Astrocyte (in vitro differentiated cells and primary cell): ENCODE measurements around the gene PFDN6. TPM values are rescaled to one million over a fixed set of nuclear protein-coding genes. Genes with fewer than 3 reads are reported as not detected.

Experiments
- DNase-seq: peaks from one replicate; pipeline ENCODE4 v3.0.0-alpha.2; 2010; ENCODE audit warnings: low read depth
- FAIRE-seq: peaks from 2 replicates; lab custom pipeline; 2011; peaks lifted over from hg19 to GRCh38; lab: Jason Lieb, UNC
- H2AFZ ChIP-seq: 2 replicates; pipeline ENCODE4 v1.6.0; 2012; ENCODE audit warnings: low read depth, low read length, inconsistent platforms
- H3K27ac ChIP-seq: 2 replicates; pipeline ENCODE4 v1.5.1; 2011; ENCODE audit warnings: low read depth, low read length, inconsistent platforms
- H3K27me3 ChIP-seq: 2 replicates; pipeline ENCODE4 v1.6.0; 2011; ENCODE audit warnings: low read length, inconsistent platforms; ENCODE audit not compliant: insufficient read depth
- H3K36me3 ChIP-seq: 2 replicates; pipeline ENCODE4 v1.5.1; 2011; ENCODE audit warnings: low read length, inconsistent platforms; ENCODE audit not compliant: insufficient read depth
- H3K4me1 ChIP-seq: 2 replicates; pipeline ENCODE4 v1.5.1; 2011; ENCODE audit warnings: low read length, inconsistent platforms; ENCODE audit not compliant: insufficient read depth
- H3K4me2 ChIP-seq: 2 replicates; pipeline ENCODE4 v1.6.0; 2012; ENCODE audit warnings: low read length, inconsistent platforms
- H3K4me3 ChIP-seq: 2 replicates; pipeline ENCODE4 v1.5.1; 2011; ENCODE audit warnings: low read depth, mild to moderate bottlenecking, low read length, inconsistent platforms; ENCODE audit not compliant: insufficient read depth
- H3K79me2 ChIP-seq: 2 replicates; pipeline ENCODE4 v1.6.0; 2012; ENCODE audit warnings: mild to moderate bottlenecking, low read length, inconsistent platforms; ENCODE audit not compliant: insufficient read depth
- H3K9ac ChIP-seq: 2 replicates; pipeline ENCODE4 v1.6.0; 2012; ENCODE audit warnings: mild to moderate bottlenecking, low read length, inconsistent platforms
- H3K9me3 ChIP-seq: 2 replicates; pipeline ENCODE4 v1.5.1; 2012; ENCODE audit warnings: low read depth, mild to moderate bottlenecking, low read length, inconsistent platforms; ENCODE audit not compliant: insufficient read depth
- H4K20me1 ChIP-seq: 2 replicates; pipeline ENCODE4 v1.6.0; 2012; ENCODE audit warnings: low read length, inconsistent platforms; ENCODE audit not compliant: insufficient read depth
- H3K27ac Mint-ChIP-seq: one replicate; pipeline ENCODE4 v1.8.0; 2021; ENCODE audit warnings: mild to moderate bottlenecking, mixed read lengths; ENCODE audit not compliant: unreplicated experiment
- H3K27me3 Mint-ChIP-seq: one replicate; pipeline ENCODE4 v1.8.0; 2021; ENCODE audit warnings: low read depth, mixed read lengths; ENCODE audit not compliant: unreplicated experiment
- H3K36me3 Mint-ChIP-seq: one replicate; pipeline ENCODE4 v1.8.0; 2021; ENCODE audit warnings: low read depth, mixed read lengths; ENCODE audit not compliant: unreplicated experiment
- H3K4me1 Mint-ChIP-seq: one replicate; pipeline ENCODE4 v1.8.0; 2021; ENCODE audit warnings: low read depth, mixed read lengths; ENCODE audit not compliant: unreplicated experiment
- H3K4me3 Mint-ChIP-seq: one replicate; pipeline ENCODE4 v1.8.0; 2021; ENCODE audit warnings: mild to moderate bottlenecking, moderate library complexity, mixed read lengths; ENCODE audit not compliant: unreplicated experiment
- H3K9me3 Mint-ChIP-seq: one replicate; pipeline ENCODE4 v1.8.0; 2021; ENCODE audit warnings: mild to moderate bottlenecking, mixed read lengths; ENCODE audit not compliant: unreplicated experiment
- EZH2 ChIP-seq: IDR thresholded peaks from 2 replicates; pipeline ENCODE4 v1.6.1; 2012; ENCODE audit warnings: mild to moderate bottlenecking, low read length, inconsistent platforms; ENCODE audit not compliant: insufficient read depth
- total RNA-seq: library from RNA; stranded (reverse); gene quantifications from 2 replicates; pipeline ENCODE4 v1.2.1, GENCODE V29; 2021
- TF ChIP-seq, protein P1 (sequence below): IDR thresholded peaks from 2 replicates; pipeline ENCODE4 v1.5.1; 2011; ENCODE audit warnings: low read depth, mild to moderate bottlenecking, inconsistent platforms, low read length, moderate library complexity; ENCODE audit not compliant: insufficient read depth

The PFDN6 gene
- total RNA-seq, 1 donor from 2014 or later = 56.7 TPM

DNA sequence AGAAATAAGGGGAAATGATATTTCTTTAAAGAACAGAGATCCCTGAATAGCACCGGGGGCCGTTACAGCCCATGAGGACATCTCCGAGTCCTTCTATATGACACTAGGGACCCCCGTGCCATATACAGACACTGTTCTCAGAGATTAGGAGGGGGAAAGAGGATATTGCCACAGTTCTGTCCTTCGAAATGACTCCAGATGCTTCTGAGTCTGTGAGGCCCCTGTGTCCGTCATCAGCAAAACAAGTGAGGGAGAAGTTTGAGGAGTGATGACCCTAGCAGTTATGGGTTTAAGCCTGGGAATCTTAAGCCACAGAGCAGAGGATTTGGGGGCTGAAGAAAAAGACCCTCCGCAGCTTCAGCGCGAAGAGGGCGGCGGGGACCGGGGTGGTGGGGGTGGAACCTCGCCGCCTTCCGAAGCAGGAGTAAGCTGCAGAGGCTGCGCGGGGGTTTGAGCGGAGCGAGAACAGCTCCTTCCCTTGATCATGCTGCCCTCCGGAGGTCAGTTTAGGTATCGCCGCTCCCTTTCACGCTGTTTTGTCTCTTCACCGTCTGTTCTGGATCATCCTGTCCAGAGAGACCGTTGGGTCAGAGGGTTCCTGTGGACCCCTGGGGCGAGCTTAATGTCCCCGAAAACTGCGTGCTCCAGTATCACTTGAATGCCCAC, 41.3 kb upstream of the PFDN6 start:
- H4K20me1 ChIP-seq = peaks cover 3% of the 10 kb centered on the region
- H3K27me3 ChIP-seq = peaks cover 2% of the 10 kb centered on the region
- peak overlapping the region; percentile 86 for H2AFZ ChIP-seq
- peak overlapping the region; percentile 73 for H3K27ac ChIP-seq
- Mint-ChIP-seq H3K27ac (peak overlapping the region; percentile 77), H3K27me3 (peaks cover 3% of the 10 kb centered on the region), H3K36me3 (peaks cover 8% of the 10 kb centered on the region), H3K4me1 (peaks cover 26% of the 10 kb centered on the region), H3K9me3 (peaks cover 4% of the 10 kb centered on the region), H3K4me3 (peak overlapping the region; percentile 84)
- peaks cover 6% of the 10 kb centered on the region for H3K36me3 ChIP-seq
- no peaks in the 10 kb centered on the region for H3K9me3 ChIP-seq
- peaks cover 31% of the 10 kb centered on the region for H3K4me1 ChIP-seq
- peak overlapping the region; percentile 87 for H3K9ac ChIP-seq
- TF ChIP-seq EZH2 = no peak
- TF ChIP-seq, protein P1, sequence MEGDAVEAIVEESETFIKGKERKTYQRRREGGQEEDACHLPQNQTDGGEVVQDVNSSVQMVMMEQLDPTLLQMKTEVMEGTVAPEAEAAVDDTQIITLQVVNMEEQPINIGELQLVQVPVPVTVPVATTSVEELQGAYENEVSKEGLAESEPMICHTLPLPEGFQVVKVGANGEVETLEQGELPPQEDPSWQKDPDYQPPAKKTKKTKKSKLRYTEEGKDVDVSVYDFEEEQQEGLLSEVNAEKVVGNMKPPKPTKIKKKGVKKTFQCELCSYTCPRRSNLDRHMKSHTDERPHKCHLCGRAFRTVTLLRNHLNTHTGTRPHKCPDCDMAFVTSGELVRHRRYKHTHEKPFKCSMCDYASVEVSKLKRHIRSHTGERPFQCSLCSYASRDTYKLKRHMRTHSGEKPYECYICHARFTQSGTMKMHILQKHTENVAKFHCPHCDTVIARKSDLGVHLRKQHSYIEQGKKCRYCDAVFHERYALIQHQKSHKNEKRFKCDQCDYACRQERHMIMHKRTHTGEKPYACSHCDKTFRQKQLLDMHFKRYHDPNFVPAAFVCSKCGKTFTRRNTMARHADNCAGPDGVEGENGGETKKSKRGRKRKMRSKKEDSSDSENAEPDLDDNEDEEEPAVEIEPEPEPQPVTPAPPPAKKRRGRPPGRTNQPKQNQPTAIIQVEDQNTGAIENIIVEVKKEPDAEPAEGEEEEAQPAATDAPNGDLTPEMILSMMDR = peak; percentile 72
- peak overlapping the region; percentile 99 for H3K4me2 ChIP-seq
- DNase-seq = peak; percentile 52
- H3K79me2 ChIP-seq = no peaks in the 10 kb centered on the region
- no peak for FAIRE-seq
- peak overlapping the region; percentile 68 for H3K4me3 ChIP-seq

DNA sequence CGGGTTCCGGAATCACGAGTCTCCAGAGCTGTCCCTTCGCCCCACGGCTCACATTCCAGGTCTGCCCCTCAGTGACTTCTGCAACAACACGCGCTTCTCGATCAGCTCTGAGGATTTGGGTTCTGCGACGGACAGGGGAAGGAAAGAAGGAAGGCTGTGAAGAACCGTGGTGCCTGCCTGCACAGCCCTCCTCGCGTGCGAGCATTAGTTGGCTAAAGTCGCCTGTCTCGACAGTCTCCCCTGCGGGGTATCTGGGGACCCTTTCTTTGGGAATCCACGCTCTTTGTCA, 40.8 kb upstream of the PFDN6 start:
- H3K27ac Mint-ChIP-seq = peak overlapping the region; percentile 77
- FAIRE-seq (no peak), DNase-seq (peak; percentile 25)
- peak overlapping the region; percentile 99 for H3K4me2 ChIP-seq
- peak overlapping the region; percentile 73 for H3K27ac ChIP-seq
- no peaks in the 10 kb centered on the region for H3K79me2 ChIP-seq
- no peaks in the 10 kb centered on the region for H3K27me3 ChIP-seq
- peaks cover 31% of the 10 kb centered on the region for H3K4me1 ChIP-seq
- peaks cover 8% of the 10 kb centered on the region for H3K36me3 Mint-ChIP-seq
- peak overlapping the region; percentile 87 for H3K9ac ChIP-seq
- peaks cover 26% of the 10 kb centered on the region for H3K4me1 Mint-ChIP-seq
- peaks cover 6% of the 10 kb centered on the region for H3K36me3 ChIP-seq
- TF ChIP-seq, protein P1 = peak; percentile 9
- no peak for TF ChIP-seq EZH2
- peak overlapping the region; percentile 68 for H3K4me3 ChIP-seq
- peaks cover 3% of the 10 kb centered on the region for H3K27me3 Mint-ChIP-seq
- H4K20me1 ChIP-seq = peaks cover 3% of the 10 kb centered on the region
- peak overlapping the region; percentile 84 for H3K4me3 Mint-ChIP-seq
- peaks cover 4% of the 10 kb centered on the region for H3K9me3 Mint-ChIP-seq
- peak overlapping the region; percentile 83 for H2AFZ ChIP-seq
- no peaks in the 10 kb centered on the region for H3K9me3 ChIP-seq
